Measurements from ENCODE around the gene ERC2. TPM values are rescaled to one million over a fixed set of nuclear protein-coding genes. Genes with fewer than 3 reads are reported as not detected.
A peak's percentile ranks its signal among the peaks of the same experiment; 100 is the strongest.

The ERC2 gene
- total RNA-seq, 2 donors from 2014 or later = 0.33 to 1.2 TPM

DNA sequence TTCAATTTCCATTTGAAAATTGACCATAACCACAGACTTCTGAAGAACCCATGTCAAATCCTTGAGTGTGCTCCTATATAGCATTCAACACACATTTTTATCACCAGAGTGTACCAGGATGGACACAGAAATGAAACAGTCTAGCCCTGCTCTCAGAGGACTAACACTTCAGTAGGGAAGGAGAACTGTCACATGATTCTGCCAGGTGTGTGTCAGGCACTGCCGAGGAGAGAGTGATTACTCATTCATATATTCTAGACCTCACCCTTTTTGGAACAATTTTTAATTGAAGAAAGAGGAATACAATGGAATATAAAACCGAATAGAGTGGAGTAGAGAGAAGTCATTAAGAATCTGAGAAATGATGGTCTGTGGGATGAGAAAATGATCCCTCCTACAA lies 125.8 kb downstream of the ERC2 start:
- ATAC-seq (no peak), DNase-seq (ENCODE audit: low spot score) (no peak)
- H3K9me3 Mint-ChIP-seq = no peaks in the 10 kb centered on the region

DNA sequence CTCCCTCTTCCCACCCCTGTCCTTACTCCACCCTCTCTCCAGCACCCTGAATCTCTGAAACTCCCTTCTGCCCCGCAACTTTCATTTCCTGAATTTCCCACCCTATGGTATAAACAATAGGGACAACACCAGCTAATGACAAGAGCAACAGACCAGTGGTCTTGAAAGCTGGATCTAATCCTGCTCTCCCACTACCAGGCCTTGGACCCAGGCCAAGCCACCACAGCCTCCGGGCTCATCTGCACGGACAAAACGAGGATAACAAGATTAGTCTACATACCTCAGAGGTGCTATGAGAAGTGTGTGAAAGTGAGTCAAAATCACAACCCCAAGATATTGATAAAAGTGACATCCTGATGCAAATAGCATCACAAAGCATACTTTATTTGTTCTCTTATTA lies 128.6 kb downstream of the ERC2 start:
- no peak overlapping the region for H3K4me3 Mint-ChIP-seq
- DNase-seq (ENCODE audit: low spot score) (no peak), ATAC-seq (no peak)
- H3K4me1 Mint-ChIP-seq (ENCODE audit: low read depth in 2 of 2) = no peaks in the 10 kb centered on the region
- peaks cover 0 to 14% of the 10 kb centered on the region in 2 donors for H3K27me3 Mint-ChIP-seq
- no peak overlapping the region for H3K27ac Mint-ChIP-seq
- H3K36me3 Mint-ChIP-seq = no peaks in the 10 kb centered on the region
- no peaks in the 10 kb centered on the region for H3K9me3 Mint-ChIP-seq

More for the DNA sequence above, 125.8 kb downstream of the ERC2 start:
- H3K36me3 Mint-ChIP-seq = no peaks in the 10 kb centered on the region
- peaks cover 7 to 12% of the 10 kb centered on the region in 2 donors for H3K27me3 Mint-ChIP-seq
- H3K27ac Mint-ChIP-seq = no peak overlapping the region
- no peak overlapping the region for H3K4me3 Mint-ChIP-seq
- no peaks in the 10 kb centered on the region for H3K4me1 Mint-ChIP-seq (ENCODE audit: low read depth in 2 of 2)

DNA sequence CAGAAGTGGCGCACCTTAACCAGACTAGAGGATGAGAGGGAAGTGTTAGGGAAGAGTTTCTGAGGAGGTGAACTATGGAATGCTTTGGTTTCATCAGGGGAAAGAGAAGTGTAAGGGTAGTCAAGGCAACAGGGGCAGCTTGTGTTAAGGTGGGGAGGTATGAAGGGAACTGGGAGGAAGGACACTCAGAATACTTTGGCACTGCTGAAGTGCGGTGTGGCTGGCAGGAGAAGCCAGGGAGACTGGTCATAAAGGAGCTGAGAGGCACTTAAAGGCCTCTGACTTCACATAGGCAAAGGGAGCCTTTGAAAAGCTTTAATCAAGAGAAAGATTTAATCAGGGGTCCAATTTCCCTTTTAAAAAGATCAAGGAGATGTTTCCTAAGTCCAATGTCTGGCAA lies 129.0 kb downstream of the ERC2 start:
- no peak for ATAC-seq

DNA sequence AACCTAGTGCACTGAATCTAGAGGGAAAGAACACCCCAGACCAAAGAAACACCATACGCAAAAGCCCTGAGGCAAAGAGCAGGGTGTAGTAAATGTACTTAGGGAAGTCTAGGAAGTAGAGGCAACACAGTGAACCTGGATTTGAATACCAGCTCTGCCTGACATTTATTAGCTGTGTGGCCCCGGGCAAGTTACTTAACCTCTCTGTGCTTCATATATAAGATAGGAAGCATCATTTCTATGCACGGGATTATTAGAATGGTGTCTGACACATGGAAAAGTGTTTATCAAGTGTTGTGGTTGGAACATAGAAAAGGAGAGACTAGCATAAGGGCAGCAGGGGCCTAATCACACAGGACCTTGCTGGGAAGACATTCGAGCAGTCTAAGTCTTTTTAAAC lies 132.2 kb downstream of the ERC2 start:
- DNase-seq (ENCODE audit: low spot score) = no peak
- H3K27ac Mint-ChIP-seq = no peak overlapping the region
- no peaks in the 10 kb centered on the region for H3K9me3 Mint-ChIP-seq
- no peak overlapping the region for H3K4me3 Mint-ChIP-seq
- no peaks in the 10 kb centered on the region for H3K4me1 Mint-ChIP-seq (ENCODE audit: low read depth in 2 of 2)
- peaks cover 16 to 24% of the 10 kb centered on the region in 2 donors for H3K27me3 Mint-ChIP-seq
- H3K36me3 Mint-ChIP-seq = no peaks in the 10 kb centered on the region
- no peak for ATAC-seq

More for the DNA sequence above, 129.0 kb downstream of the ERC2 start:
- Mint-ChIP-seq H3K9me3 (no peaks in the 10 kb centered on the region), H3K4me1 (ENCODE audit: low read depth in 2 of 2) (no peaks in the 10 kb centered on the region), H3K36me3 (no peaks in the 10 kb centered on the region), H3K27me3 (peaks cover 0 to 11% of the 10 kb centered on the region in 2 donors), H3K27ac (no peak overlapping the region), H3K4me3 (no peak overlapping the region)
- DNase-seq (ENCODE audit: low spot score) = no peak

DNA sequence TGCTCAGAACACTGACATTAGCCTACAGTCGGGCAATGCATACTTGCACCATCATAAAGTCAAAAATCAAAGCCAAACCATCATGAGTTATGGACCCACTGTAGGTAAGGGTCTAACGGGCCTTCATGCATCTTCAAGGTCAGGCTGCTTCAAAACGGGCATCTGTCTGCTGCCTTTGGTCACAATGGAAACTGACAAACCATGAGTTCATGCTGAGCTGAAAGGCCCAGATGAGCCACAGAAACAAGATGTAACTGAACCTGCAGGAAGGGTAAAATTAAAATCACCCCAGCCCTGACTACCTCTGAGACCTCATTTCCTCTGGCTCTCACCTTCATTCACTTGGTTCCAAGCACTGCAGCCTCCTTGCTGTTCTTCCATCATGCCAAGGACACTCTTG lies 143.8 kb downstream of the ERC2 start:
- ATAC-seq (no peak), DNase-seq (ENCODE audit: low spot score) (no peak)
- peaks cover 10 to 17% of the 10 kb centered on the region in 2 donors for H3K27me3 Mint-ChIP-seq
- no peaks in the 10 kb centered on the region for H3K9me3 Mint-ChIP-seq
- no peaks in the 10 kb centered on the region for H3K4me1 Mint-ChIP-seq (ENCODE audit: low read depth in 2 of 2)
- H3K4me3 Mint-ChIP-seq = no peak overlapping the region
- H3K36me3 Mint-ChIP-seq = no peaks in the 10 kb centered on the region
- H3K27ac Mint-ChIP-seq = no peak overlapping the region

DNA sequence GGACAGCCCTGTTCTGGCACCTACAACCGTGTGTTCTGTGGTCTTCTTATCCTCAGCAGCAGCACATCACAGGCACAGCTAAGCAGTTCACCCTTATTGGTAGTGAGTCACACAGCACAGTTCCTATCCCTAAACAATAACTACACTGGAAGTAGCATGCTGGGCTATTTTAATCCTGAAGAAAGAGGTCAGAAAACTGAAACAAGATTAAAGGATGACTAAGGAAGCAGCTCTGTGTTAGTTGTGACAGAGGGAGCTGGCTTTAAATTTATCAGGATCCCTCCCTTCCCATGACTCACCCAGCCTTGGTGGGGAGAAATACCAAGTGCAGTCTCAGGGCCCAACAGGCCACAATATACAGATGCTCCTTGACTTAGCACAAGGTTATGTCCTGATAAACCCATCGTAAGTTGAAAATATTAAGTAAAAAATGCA lies 144.3 kb downstream of the ERC2 start:
- H3K27ac Mint-ChIP-seq = no peak overlapping the region
- no peaks in the 10 kb centered on the region for H3K4me1 Mint-ChIP-seq (ENCODE audit: low read depth in 2 of 2)
- H3K9me3 Mint-ChIP-seq = no peaks in the 10 kb centered on the region
- H3K4me3 Mint-ChIP-seq = no peak overlapping the region
- H3K36me3 Mint-ChIP-seq = no peaks in the 10 kb centered on the region
- peaks cover 12 to 22% of the 10 kb centered on the region in 2 donors for H3K27me3 Mint-ChIP-seq
- no peak for DNase-seq (ENCODE audit: low spot score)
- peak in 1 of 2 donors; percentile 25 for ATAC-seq

DNA sequence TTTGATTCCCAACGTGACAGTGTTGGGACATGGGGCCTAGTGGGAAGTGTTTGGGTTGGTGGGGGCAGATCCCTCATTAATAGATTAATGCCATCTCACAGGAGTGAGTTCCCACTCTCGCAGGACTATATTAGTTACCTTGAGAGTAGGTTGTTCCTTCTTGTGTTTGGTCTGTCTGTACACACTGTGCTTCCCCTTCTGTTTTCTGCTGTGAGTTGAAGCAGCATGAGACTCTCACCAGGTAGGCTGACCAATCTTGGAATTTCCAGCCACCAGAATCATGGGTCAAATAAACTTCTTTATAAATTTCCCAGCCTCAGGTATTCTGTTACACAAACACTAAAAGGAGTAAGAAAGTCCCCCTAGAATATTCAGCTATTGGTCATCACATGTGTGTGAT lies 145.4 kb downstream of the ERC2 start:
- Mint-ChIP-seq H3K9me3 (no peaks in the 10 kb centered on the region), H3K4me3 (no peak overlapping the region), H3K27me3 (peaks cover 12 to 24% of the 10 kb centered on the region in 2 donors), H3K27ac (no peak overlapping the region), H3K4me1 (ENCODE audit: low read depth in 2 of 2) (no peaks in the 10 kb centered on the region), H3K36me3 (no peaks in the 10 kb centered on the region)
- ATAC-seq = no peak
- DNase-seq (ENCODE audit: low spot score) = no peak

DNA sequence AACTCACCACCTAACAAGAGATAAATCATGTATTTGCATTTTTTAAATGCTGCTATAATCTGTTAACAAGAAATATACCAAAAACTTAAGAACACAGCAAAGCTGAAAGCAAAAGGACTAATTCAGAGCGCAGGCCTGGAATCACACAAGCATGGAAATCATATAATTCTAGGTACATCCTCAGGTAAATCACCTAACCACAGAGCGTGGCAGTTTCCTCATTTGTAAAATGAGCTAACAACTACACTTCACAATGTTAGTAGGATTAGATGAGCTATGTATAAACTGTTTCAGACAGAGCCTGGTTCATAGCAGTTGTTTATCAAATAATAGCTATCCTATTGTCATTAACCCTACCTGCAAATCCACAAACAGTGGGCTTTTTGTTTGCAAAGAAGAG lies 146.4 kb downstream of the ERC2 start:
- DNase-seq (ENCODE audit: low spot score) (no peak), ATAC-seq (no peak)
- H3K36me3 Mint-ChIP-seq = no peaks in the 10 kb centered on the region
- H3K27ac Mint-ChIP-seq = no peak overlapping the region
- H3K9me3 Mint-ChIP-seq = no peaks in the 10 kb centered on the region
- peaks cover 14 to 34% of the 10 kb centered on the region in 2 donors for H3K27me3 Mint-ChIP-seq
- H3K4me1 Mint-ChIP-seq (ENCODE audit: low read depth in 2 of 2) = no peaks in the 10 kb centered on the region
- H3K4me3 Mint-ChIP-seq = no peak overlapping the region

DNA sequence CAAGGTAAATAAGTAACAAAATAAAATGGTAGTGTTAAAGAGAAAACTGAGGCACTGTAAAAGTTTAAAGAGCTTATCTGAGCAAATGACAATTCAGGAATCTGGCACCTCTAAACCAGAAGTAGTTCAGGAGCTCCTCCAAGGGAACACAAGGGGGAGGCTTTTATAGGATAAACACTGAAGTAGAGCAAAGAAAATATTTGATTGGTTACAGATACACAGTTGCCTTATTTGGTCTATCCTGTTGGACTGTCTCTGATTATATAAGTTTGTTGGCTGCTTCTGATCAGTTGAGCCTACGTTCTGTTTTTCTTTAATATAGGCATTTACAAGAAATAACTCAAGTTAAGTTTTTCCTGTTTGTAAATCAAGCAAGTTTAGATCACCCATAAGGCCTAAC lies 146.9 kb downstream of the ERC2 start:
- Mint-ChIP-seq H3K27me3 (peaks cover 13 to 38% of the 10 kb centered on the region in 2 donors), H3K9me3 (no peaks in the 10 kb centered on the region), H3K36me3 (no peaks in the 10 kb centered on the region), H3K27ac (no peak overlapping the region), H3K4me3 (no peak overlapping the region), H3K4me1 (ENCODE audit: low read depth in 2 of 2) (no peaks in the 10 kb centered on the region)
- DNase-seq (ENCODE audit: low spot score) = no peak
- no peak for ATAC-seq

DNA sequence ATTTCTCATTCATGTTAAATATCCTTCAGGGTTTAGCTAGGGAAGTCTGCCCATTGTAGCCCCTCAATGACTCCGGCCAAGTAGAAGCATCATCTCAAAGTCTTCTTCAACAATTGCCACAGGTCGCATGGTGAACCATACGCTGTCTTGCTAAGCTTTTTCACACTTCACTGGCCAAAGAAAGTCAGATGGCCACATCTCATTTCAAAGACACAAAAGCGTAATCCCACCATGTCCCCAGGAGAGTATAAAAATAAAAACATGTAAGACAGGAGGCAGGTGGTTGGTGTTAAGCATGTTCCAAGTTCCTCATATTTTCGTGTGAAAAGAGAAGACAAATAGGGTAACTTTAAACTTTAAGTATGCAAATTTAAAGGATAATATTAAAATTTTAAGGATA lies 147.4 kb downstream of the ERC2 start:
- no peaks in the 10 kb centered on the region for H3K36me3 Mint-ChIP-seq
- no peak for DNase-seq (ENCODE audit: low spot score)
- no peak overlapping the region for H3K4me3 Mint-ChIP-seq
- peaks cover 13 to 38% of the 10 kb centered on the region in 2 donors for H3K27me3 Mint-ChIP-seq
- ATAC-seq = no peak
- H3K27ac Mint-ChIP-seq = no peak overlapping the region
- H3K9me3 Mint-ChIP-seq = no peaks in the 10 kb centered on the region
- H3K4me1 Mint-ChIP-seq (ENCODE audit: low read depth in 2 of 2) = no peaks in the 10 kb centered on the region

DNA sequence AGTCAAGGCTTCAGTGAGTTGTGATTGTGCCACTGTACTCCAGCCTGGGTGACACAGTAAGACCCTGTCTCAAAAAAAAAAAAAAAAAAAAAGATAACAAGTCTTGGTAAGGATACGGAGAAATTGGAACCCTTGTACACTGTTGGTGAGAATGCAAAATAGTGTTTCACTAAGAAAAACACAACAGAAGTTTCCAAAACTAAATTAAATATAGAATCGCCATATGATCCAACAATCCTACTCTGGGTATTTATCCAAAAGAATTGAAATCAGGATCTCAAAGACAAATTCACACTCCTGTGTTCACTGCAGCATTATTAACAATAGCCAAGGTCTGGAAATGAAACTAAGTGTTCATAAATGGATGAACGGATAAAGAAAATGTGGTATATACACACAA lies 149.4 kb downstream of the ERC2 start:
- peaks cover 13 to 38% of the 10 kb centered on the region in 2 donors for H3K27me3 Mint-ChIP-seq
- no peaks in the 10 kb centered on the region for H3K4me1 Mint-ChIP-seq (ENCODE audit: low read depth in 2 of 2)
- H3K36me3 Mint-ChIP-seq = no peaks in the 10 kb centered on the region
- no peak overlapping the region for H3K4me3 Mint-ChIP-seq
- ATAC-seq = no peak
- no peaks in the 10 kb centered on the region for H3K9me3 Mint-ChIP-seq
- no peak for DNase-seq (ENCODE audit: low spot score)
- no peak overlapping the region for H3K27ac Mint-ChIP-seq

DNA sequence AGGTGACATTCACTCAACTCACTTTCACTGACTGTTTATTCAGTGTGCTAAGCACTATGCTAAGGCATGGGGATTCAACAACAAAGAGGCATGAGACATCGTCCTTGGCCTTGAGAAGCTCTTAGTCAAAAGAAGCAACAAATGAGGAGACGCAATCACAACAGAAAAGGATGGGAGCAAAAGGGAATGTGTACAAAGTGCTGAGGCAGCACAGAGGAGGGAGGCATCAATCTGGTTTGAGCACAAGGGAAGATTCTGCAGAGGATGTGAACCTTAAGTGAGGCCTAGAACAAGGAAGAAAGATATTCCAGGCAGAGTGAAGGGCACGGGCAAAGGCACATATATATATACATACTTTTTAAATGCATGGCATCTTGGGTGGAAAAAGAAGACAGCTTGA lies 151.3 kb downstream of the ERC2 start:
- Mint-ChIP-seq H3K4me3 (no peak overlapping the region), H3K4me1 (ENCODE audit: low read depth in 2 of 2) (no peaks in the 10 kb centered on the region), H3K27ac (no peak overlapping the region), H3K36me3 (no peaks in the 10 kb centered on the region), H3K27me3 (peaks cover 14 to 42% of the 10 kb centered on the region in 2 donors), H3K9me3 (no peaks in the 10 kb centered on the region)
- no peak for DNase-seq (ENCODE audit: low spot score)
- ATAC-seq = no peak

DNA sequence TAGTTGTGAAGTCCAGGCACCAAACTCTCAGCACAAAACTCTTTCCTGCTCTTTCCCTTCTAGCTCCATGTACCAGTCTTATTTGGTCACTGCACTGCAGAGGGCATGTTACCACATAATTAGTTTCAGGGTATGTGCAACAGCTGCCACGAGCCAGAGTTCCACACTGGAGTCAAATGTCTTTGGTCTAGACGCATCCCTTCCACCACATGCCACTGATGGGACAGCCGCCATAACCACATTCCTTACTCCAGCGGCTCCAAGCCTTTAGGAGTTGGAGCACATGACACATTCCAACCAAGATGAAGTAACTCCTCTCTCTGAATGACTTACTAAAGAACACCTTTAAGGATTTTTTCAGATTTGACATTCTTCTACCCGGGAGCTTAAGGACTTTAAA lies 153.4 kb downstream of the ERC2 start:
- Mint-ChIP-seq H3K9me3 (no peaks in the 10 kb centered on the region), H3K4me1 (ENCODE audit: low read depth in 2 of 2) (no peaks in the 10 kb centered on the region), H3K36me3 (no peaks in the 10 kb centered on the region), H3K4me3 (no peak overlapping the region), H3K27me3 (peaks cover 13 to 39% of the 10 kb centered on the region in 2 donors), H3K27ac (no peak overlapping the region)
- DNase-seq (ENCODE audit: low spot score) (no peak), ATAC-seq (no peak)

DNA sequence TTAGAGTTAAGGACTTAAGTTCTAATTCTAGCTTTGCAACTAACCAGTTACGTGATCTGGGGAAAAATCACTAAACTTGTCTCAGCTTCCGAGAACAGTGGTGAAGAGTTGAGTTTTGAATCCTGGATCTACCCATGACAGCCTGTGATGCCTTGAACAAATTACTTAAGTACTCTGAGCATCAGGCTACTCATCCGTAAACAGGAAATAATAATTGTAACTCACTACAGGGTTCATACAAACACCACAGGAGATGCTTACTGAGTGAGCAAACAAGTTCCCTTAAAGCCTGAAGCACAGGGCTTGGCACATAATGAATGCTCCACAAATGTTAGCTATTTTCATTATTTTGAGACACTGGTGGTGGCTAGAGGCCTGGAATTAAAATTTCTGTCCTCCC lies 158.8 kb downstream of the ERC2 start:
- Mint-ChIP-seq H3K36me3 (no peaks in the 10 kb centered on the region), H3K27me3 (peaks cover 11 to 14% of the 10 kb centered on the region in 2 donors), H3K4me3 (no peak overlapping the region), H3K4me1 (ENCODE audit: low read depth in 2 of 2) (no peaks in the 10 kb centered on the region), H3K9me3 (no peaks in the 10 kb centered on the region), H3K27ac (no peak overlapping the region)
- no peak for ATAC-seq
- no peak for DNase-seq (ENCODE audit: low spot score)

DNA sequence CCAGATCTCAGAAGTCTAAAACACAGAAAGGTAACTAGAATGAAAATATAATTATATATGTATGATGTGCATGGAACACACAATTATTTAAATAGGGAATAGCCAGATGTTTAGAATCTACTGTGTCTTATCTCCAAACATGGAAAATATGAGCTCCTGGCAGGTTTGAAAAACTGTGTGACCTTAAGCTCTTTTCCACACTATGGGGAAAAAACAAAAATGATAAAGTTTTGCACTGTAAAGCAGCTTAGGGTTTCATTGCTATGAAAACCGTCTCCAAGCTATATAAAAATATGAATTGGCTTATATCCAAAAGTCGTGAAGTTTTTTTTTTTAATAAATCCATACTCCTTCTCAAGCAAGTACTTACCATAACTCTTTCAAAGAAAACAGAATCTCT lies 159.8 kb downstream of the ERC2 start:
- H3K4me1 Mint-ChIP-seq (ENCODE audit: low read depth in 2 of 2) = no peaks in the 10 kb centered on the region
- peaks cover 12 to 19% of the 10 kb centered on the region in 2 donors for H3K27me3 Mint-ChIP-seq
- no peak overlapping the region for H3K4me3 Mint-ChIP-seq
- H3K27ac Mint-ChIP-seq = no peak overlapping the region
- DNase-seq (ENCODE audit: low spot score) (no peak), ATAC-seq (no peak)
- no peaks in the 10 kb centered on the region for H3K36me3 Mint-ChIP-seq
- H3K9me3 Mint-ChIP-seq = no peaks in the 10 kb centered on the region
